Right lobe of liver (tissue), 6 donors: ENCODE data around the gene OR2C3. TPM values are rescaled to one million over a fixed set of nuclear protein-coding genes. Genes with fewer than 3 reads are reported as not detected.
A peak's percentile ranks its signal among the peaks of the same experiment; 100 is the strongest.

Source experiments
- ATAC-seq, 4 donors: fragments of 200-7000 bp; cut with Tn5 transposase; one replicate each; pipeline ENCODE4 v1.9.1; 2020; ENCODE audit warnings: mild to moderate bottlenecking in 4 of 4, moderate library complexity in 4 of 4
- DNase-seq, 3 donors: peaks; one replicate each; pipeline ENCODE4 v3.0.0-alpha.2; 2020
- H3K27ac ChIP-seq, 3 donors: fragments of 200-600 bp; one replicate each; pipeline ENCODE4 v1.8.0; 2022
- H3K27me3 ChIP-seq, 2 donors: fragments of 200-600 bp; one replicate each; pipeline ENCODE4 v1.8.0; 2022
- H3K36me3 ChIP-seq, 4 donors: fragments of 200-600 bp; sonication (generic) in 1 of 4; one replicate each; pipeline versions ENCODE4 v1.5.1 to v1.8.0; 2017 to 2022; ENCODE audit warnings: control low read depth in 1 of 4
- H3K4me1 ChIP-seq, 4 donors: fragments of 200-600 bp; sonication (generic) in 1 of 4; one replicate each; pipeline versions ENCODE4 v1.5.1 to v1.8.0; 2017 to 2022; ENCODE audit warnings: control low read depth in 1 of 4
- H3K4me3 ChIP-seq, 3 donors: fragments of 200-600 bp; one replicate each; pipeline ENCODE4 v1.8.0; 2022
- H3K9me3 ChIP-seq, 4 donors: fragments of 200-600 bp; sonication (generic) in 1 of 4; one replicate each; pipeline versions ENCODE4 v1.5.1 to v1.8.0; 2017 to 2022; ENCODE audit warnings: control low read depth in 1 of 4
- POLR2A ChIP-seq: fragments of 450-650 bp; IDR thresholded peaks from one replicate; pipeline ENCODE4 v1.6.1; 2017; ENCODE audit warnings: antibody characterized with exemption, mild to moderate bottlenecking
- WGBS: methylation state at CpG from one replicate; pipeline ENCODE4 v1.1.6; 2018; ENCODE audit warnings: low coverage, low lambda C conversion rate; ENCODE audit not compliant: insufficient coverage; ENCODE audit errors: missing lambda C conversion rate; 5-methylcytosine and 5-hydroxymethylcytosine counted together
- intact Hi-C, 2 donors: fragments of 100-400 bp; cut with DNase I; formaldehyde crosslinking; loops; one replicate each; pipeline versions ENCODE4 v1.11.2 to v1.14.1; 2022
- total RNA-seq, 6 experiments: library from RNA; depleted of rRNA in 2 of 6; stranded (reverse); fragments of >200 nt in 2 of 6; fragmentation: NEBNext Ultra II Directional in 3 of 6; extraction: Animal tissue kit (Norgen Biotek cat#: 25700) in 3 of 6; gene quantifications; one replicate each; pipeline versions ENCODE4 v1.1.0 to v1.2.4, GENCODE V29; 2016 to 2023
- TF ChIP-seq, protein P1 (sequence below), 4 donors: fragments of 200-600 bp in 3 of 4; fragments of 450-650 bp in 1 of 4; IDR thresholded peaks; one replicate each; pipeline versions ENCODE4 v1.5.1 to v1.8.0; 2016 to 2022; ENCODE audit warnings: antibody characterized with exemption in 4 of 4, mild to moderate bottlenecking in 2 of 4
- donor health status: DM: no; HTN: yes; CAD: no.
- donor health status: DM: no; HTN: no; CAD: no.
- donor health status: DM: no; HTN: no; CAD: no.
- donor health status: DM: no; HTN: yes; CAD: no.
- donor health status: DM: no; HTN: yes; CAD: no.

The OR2C3 gene
- total RNA-seq, 6 experiments from 2014 or later: not detected

DNA sequence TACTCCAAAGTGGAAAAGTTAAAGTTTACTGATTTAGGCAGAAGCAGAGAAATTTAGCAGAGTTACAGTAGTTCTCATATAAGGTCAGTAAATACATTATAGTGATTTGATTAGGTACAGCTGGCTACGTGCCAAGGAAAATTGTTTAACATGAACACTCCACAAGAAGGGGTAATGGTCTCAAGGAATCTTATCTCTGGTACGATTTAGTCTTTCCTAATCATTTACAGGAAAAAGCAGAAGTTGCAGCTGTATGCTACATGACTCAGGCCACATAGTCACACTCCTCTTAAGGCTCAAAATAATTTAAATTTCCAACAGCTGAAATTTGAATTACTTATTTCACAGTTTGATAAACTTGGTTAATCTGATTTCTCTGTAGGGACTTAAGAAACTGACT is 41.5 kb downstream of the OR2C3 start:
- Histone ChIP-seq H3K9me3 (no peaks in the 10 kb centered on the region), H3K4me1 (no peaks in the 10 kb centered on the region), H3K27me3 (no peaks in the 10 kb centered on the region), H3K36me3 (no peaks in the 10 kb centered on the region), H3K4me3 (no peak overlapping the region), H3K27ac (no peak overlapping the region)
- TF ChIP-seq, protein P1, sequence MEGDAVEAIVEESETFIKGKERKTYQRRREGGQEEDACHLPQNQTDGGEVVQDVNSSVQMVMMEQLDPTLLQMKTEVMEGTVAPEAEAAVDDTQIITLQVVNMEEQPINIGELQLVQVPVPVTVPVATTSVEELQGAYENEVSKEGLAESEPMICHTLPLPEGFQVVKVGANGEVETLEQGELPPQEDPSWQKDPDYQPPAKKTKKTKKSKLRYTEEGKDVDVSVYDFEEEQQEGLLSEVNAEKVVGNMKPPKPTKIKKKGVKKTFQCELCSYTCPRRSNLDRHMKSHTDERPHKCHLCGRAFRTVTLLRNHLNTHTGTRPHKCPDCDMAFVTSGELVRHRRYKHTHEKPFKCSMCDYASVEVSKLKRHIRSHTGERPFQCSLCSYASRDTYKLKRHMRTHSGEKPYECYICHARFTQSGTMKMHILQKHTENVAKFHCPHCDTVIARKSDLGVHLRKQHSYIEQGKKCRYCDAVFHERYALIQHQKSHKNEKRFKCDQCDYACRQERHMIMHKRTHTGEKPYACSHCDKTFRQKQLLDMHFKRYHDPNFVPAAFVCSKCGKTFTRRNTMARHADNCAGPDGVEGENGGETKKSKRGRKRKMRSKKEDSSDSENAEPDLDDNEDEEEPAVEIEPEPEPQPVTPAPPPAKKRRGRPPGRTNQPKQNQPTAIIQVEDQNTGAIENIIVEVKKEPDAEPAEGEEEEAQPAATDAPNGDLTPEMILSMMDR (IDR thresholded peaks at IDR 0.05): no peak
- TF ChIP-seq POLR2A: no peak
- 11% methylated on average over 2 of the region's 2 CpGs for WGBS
- intact Hi-C loops: no loop called here
- DNase-seq: no peak
- peak in 1 of 4 donors; percentile 30 for ATAC-seq

DNA sequence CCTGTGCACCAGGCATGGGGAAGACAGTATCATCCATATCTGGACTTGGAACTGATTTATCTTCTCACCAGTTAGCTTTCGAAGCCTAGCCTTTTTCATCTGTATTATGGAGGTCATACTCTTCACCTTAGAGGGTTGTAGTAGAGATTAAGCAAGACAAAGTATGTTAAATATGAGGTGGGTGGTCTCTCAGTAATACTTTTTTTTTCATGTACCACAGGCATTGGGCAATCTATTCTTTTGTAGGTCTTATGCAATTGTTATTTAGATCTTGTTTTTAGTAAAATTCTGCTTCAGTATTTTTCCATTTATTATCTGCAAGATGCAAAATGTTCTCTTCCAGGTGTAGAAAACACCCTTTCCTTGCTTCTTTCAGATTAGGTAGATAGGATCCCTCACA is 43.1 kb downstream of the OR2C3 start:
- intact Hi-C loops: no loop called here
- no peak for ATAC-seq
- Histone ChIP-seq H3K9me3 (no peaks in the 10 kb centered on the region), H3K4me3 (no peak overlapping the region), H3K27me3 (no peaks in the 10 kb centered on the region), H3K36me3 (no peaks in the 10 kb centered on the region), H3K27ac (no peak overlapping the region), H3K4me1 (no peaks in the 10 kb centered on the region)
- WGBS: 46% methylated on average over 1 of the region's 1 CpG
- TF ChIP-seq POLR2A: no peak
- TF ChIP-seq, protein P1 (IDR thresholded peaks at IDR 0.05): no peak
- no peak for DNase-seq

DNA sequence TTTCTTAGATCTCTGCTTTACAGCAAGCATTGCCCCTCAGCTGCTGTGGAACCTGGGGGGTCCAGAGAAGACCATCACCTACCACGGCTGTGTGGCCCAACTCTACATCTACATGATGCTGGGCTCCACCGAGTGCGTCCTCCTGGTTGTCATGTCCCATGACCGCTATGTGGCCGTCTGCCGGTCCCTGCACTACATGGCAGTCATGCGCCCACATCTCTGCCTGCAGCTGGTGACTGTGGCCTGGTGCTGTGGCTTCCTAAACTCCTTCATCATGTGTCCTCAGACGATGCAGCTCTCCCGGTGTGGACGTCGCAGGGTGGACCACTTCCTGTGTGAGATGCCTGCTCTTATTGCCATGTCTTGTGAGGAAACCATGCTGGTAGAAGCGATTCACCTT is 44.9 kb downstream of the OR2C3 start:
- TF ChIP-seq POLR2A: no peak
- TF ChIP-seq, protein P1 (IDR thresholded peaks at IDR 0.05): no peak
- Histone ChIP-seq H3K27ac (no peak overlapping the region), H3K27me3 (no peaks in the 10 kb centered on the region), H3K9me3 (no peaks in the 10 kb centered on the region), H3K4me3 (no peak overlapping the region), H3K4me1 (no peaks in the 10 kb centered on the region), H3K36me3 (no peaks in the 10 kb centered on the region)
- 63% methylated on average over 9 of the region's 12 CpGs for WGBS
- ATAC-seq (no peak), DNase-seq (no peak)
- intact Hi-C loops: no loop called here

DNA sequence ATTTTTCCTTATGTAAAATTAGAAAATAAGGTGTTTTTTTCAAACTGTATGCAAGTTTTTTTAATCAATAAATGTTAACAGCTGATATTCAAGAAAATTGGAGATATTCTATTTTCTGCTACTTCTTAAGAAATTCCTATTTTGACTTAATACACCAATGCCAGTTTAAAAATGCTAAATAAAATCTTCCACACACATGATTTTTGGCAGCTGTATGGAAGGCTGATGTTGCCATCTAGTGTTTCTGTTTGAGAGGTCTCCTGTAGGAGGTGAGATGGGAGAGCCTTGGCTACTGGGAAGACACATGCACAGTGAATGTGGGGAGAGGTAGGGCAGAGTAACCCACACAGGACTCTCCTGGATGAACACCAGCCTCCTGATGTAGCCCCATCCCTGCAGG is 49.2 kb downstream of the OR2C3 start:
- DNase-seq: no peak
- ATAC-seq: peak; percentile 55 to 72 (median 64)
- intact Hi-C loops: no loop called here

More for the DNA sequence above, 49.2 kb downstream of the OR2C3 start:
- Histone ChIP-seq H3K4me3 (no peak overlapping the region), H3K27ac (no peak overlapping the region), H3K9me3 (no peaks in the 10 kb centered on the region), H3K27me3 (no peaks in the 10 kb centered on the region), H3K36me3 (no peaks in the 10 kb centered on the region), H3K4me1 (no peaks in the 10 kb centered on the region)
- TF ChIP-seq POLR2A: no peak
- TF ChIP-seq, protein P1 (IDR thresholded peaks at IDR 0.05): peak; percentile 24 to 39 (median 32)
